Mononuclear cell (primary cell): ENCODE data around the gene PBX4. TPM values are rescaled to one million over a fixed set of nuclear protein-coding genes. Genes with fewer than 3 reads are reported as not detected.
A peak's percentile ranks its signal among the peaks of the same experiment; 100 is the strongest.

Source experiments
- H3K27me3 ChIP-seq: 2 replicates; pipeline ENCODE4 v1.6.0; 2011; ENCODE audit warnings: low read length, control low read depth; ENCODE audit not compliant: insufficient read depth
- H3K4me1 ChIP-seq: 2 replicates; pipeline ENCODE4 v1.5.1; 2011; ENCODE audit warnings: mild to moderate bottlenecking, low read length, control low read depth; ENCODE audit not compliant: insufficient read depth
- H3K4me3 ChIP-seq: 2 replicates; pipeline ENCODE4 v1.5.1; 2011; ENCODE audit warnings: mild to moderate bottlenecking, low read length, moderate library complexity
- H3K9me3 ChIP-seq: 2 replicates; pipeline ENCODE4 v1.5.1; 2011; ENCODE audit warnings: low read depth, mild to moderate bottlenecking, control low read depth, low read length
- total RNA-seq: library from RNA; depleted of rRNA; stranded (reverse); fragments of >200 nt; gene quantifications from one replicate; pipeline ENCODE4 v1.2.3, GENCODE V29; 2012

The PBX4 gene
- total RNA-seq, 1 donor: 12.7 TPM

- Histone ChIP-seq H3K9me3 (no peaks in the 10 kb centered on the region), H3K4me1 (no peaks in the 10 kb centered on the region), H3K27me3 (no peaks in the 10 kb centered on the region), H3K4me3 (no peak overlapping the region)
Observed at GRCh38 chr19:19654441-19654840, 36.0 kb upstream of the PBX4 start.

- Histone ChIP-seq H3K4me1 (no peaks in the 10 kb centered on the region), H3K27me3 (no peaks in the 10 kb centered on the region), H3K4me3 (no peak overlapping the region), H3K9me3 (no peaks in the 10 kb centered on the region)
Observed at GRCh38 chr19:19653597-19654147, 35.2 kb upstream of the PBX4 start.

- no peaks in the 10 kb centered on the region for H3K4me1 ChIP-seq
- H3K27me3 ChIP-seq: no peaks in the 10 kb centered on the region
- H3K9me3 ChIP-seq: no peaks in the 10 kb centered on the region
- H3K4me3 ChIP-seq: no peak overlapping the region
Observed at GRCh38 chr19:19652482-19653295, 34.2 kb upstream of the PBX4 start.

- H3K27me3 ChIP-seq: no peaks in the 10 kb centered on the region
- no peaks in the 10 kb centered on the region for H3K4me1 ChIP-seq
- H3K9me3 ChIP-seq: no peaks in the 10 kb centered on the region
- H3K4me3 ChIP-seq: no peak overlapping the region
Observed at GRCh38 chr19:19651076-19651475, 32.6 kb upstream of the PBX4 start.

- Histone ChIP-seq H3K27me3 (no peaks in the 10 kb centered on the region), H3K9me3 (no peaks in the 10 kb centered on the region), H3K4me3 (no peak overlapping the region), H3K4me1 (no peaks in the 10 kb centered on the region)
Observed at GRCh38 chr19:19650331-19650730, 31.8 kb upstream of the PBX4 start.

GRCh38 chr19:19649580-19649995 is 31.1 kb upstream of the PBX4 start:
- H3K4me1 ChIP-seq: no peaks in the 10 kb centered on the region
- H3K4me3 ChIP-seq: no peak overlapping the region
- no peaks in the 10 kb centered on the region for H3K27me3 ChIP-seq
- no peaks in the 10 kb centered on the region for H3K9me3 ChIP-seq

GRCh38 chr19:19649155-19649554 is 30.7 kb upstream of the PBX4 start:
- H3K9me3 ChIP-seq: no peaks in the 10 kb centered on the region
- H3K27me3 ChIP-seq: no peaks in the 10 kb centered on the region
- H3K4me3 ChIP-seq: no peak overlapping the region
- peaks cover under 1% of the 10 kb centered on the region for H3K4me1 ChIP-seq

- Histone ChIP-seq H3K27me3 (no peaks in the 10 kb centered on the region), H3K9me3 (no peaks in the 10 kb centered on the region), H3K4me3 (no peak overlapping the region), H3K4me1 (peaks cover 10% of the 10 kb centered on the region)
Observed at GRCh38 chr19:19647037-19647835, 28.7 kb upstream of the PBX4 start.

- peaks cover 28% of the 10 kb centered on the region for H3K4me1 ChIP-seq
- no peak overlapping the region for H3K4me3 ChIP-seq
- no peaks in the 10 kb centered on the region for H3K27me3 ChIP-seq
- H3K9me3 ChIP-seq: no peaks in the 10 kb centered on the region
Observed at GRCh38 chr19:19645233-19645870, 26.9 kb upstream of the PBX4 start.

GRCh38 chr19:19644054-19644388 is 25.5 kb upstream of the PBX4 start:
- Histone ChIP-seq H3K4me3 (peak overlapping the region; percentile 92), H3K9me3 (no peaks in the 10 kb centered on the region), H3K4me1 (peaks cover 37% of the 10 kb centered on the region), H3K27me3 (no peaks in the 10 kb centered on the region)

GRCh38 chr19:19643158-19644053 is 24.9 kb upstream of the PBX4 start, which contains the start of gene GMIP:
Gene GMIP (minus strand): TSS chr19:19643657. CDS start chr19:19643529, 128 bp downstream.
- Histone ChIP-seq H3K4me3 (peak within 1 kb of the TSS; percentile 92), H3K4me1 (peaks cover 38% of the 10 kb centered on the region), H3K27me3 (no peaks in the 10 kb centered on the region), H3K9me3 (no peaks in the 10 kb centered on the region)

- Histone ChIP-seq H3K4me1 (peaks cover 38% of the 10 kb centered on the region), H3K4me3 (peak overlapping the region; percentile 92), H3K27me3 (no peaks in the 10 kb centered on the region), H3K9me3 (no peaks in the 10 kb centered on the region)
Observed at GRCh38 chr19:19642506-19643157, 24.1 kb upstream of the PBX4 start.

- Histone ChIP-seq H3K27me3 (no peaks in the 10 kb centered on the region), H3K9me3 (no peaks in the 10 kb centered on the region), H3K4me1 (peaks cover 31% of the 10 kb centered on the region), H3K4me3 (no peak overlapping the region)
Observed at GRCh38 chr19:19637523-19638251, 19.2 kb upstream of the PBX4 start.
